ENCODE results near the gene AJAP1.

DNA sequence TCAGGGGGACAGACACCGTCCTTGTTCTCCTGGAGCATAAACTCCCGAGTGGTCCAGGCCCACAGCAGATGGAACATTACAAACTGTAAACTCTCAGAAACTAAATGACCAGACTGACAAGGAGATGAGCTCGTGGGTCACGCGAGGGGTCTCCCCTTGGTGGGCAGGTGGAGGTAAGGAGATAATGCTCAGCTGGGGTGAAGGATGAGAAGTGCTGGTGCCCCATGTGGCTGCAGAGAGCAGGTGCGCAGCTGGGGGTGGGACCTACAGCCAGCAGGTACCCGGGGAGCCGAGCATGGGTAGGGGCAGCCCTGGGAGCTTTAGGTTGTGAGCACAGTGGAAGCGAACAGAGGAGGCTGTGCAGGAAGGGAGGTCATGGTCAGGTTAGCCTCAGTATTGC is 40.1 kb downstream of the AJAP1 start:
- no peak for TF ChIP-seq TARDBP (IDR thresholded peaks at IDR 0.05)
- TF ChIP-seq SP1 (IDR thresholded peaks at IDR 0.05), result no peak
- no peak for TF ChIP-seq FOXM1 (IDR thresholded peaks at IDR 0.05; ENCODE audit: borderline replicate concordance)
- no peak for TF ChIP-seq ARNT (IDR thresholded peaks at IDR 0.05)
- TF ChIP-seq FOXK2 (IDR thresholded peaks at IDR 0.05), result no peak
- no peak for TF ChIP-seq ZNF384 (IDR thresholded peaks at IDR 0.05)
- TF ChIP-seq NFRKB (IDR thresholded peaks at IDR 0.05), result no peak
- no peak for TF ChIP-seq HDGF (IDR thresholded peaks at IDR 0.05; ENCODE audit: borderline replicate concordance)
- no peak for TF ChIP-seq ELF4 (IDR thresholded peaks at IDR 0.05)

Data from HEK293T (cell line).